Suprapubic skin (tissue), 4 donors: ENCODE data around the gene MYO7A. TPM values are rescaled to one million over a fixed set of nuclear protein-coding genes. Genes with fewer than 3 reads are reported as not detected.

Source experiments
- DNase-seq, 2 donors: peaks; one replicate each; pipeline ENCODE4 v3.0.0-alpha.2; 2019; ENCODE audit warnings: low spot score in 2 of 2
- H3K27ac ChIP-seq: fragments of 200-600 bp; sonication (generic); one replicate; pipeline ENCODE4 v1.5.1; 2019
- H3K27me3 ChIP-seq: fragments of 200-600 bp; sonication (generic); one replicate; pipeline ENCODE4 v1.5.1; 2019
- H3K36me3 ChIP-seq: fragments of 200-600 bp; sonication (generic); one replicate; pipeline ENCODE4 v1.5.1; 2019
- H3K4me1 ChIP-seq: fragments of 200-600 bp; sonication (generic); one replicate; pipeline ENCODE4 v1.5.1; 2019
- H3K4me3 ChIP-seq: fragments of 200-600 bp; sonication (generic); one replicate; pipeline ENCODE4 v1.5.1; 2019; ENCODE audit warnings: mild to moderate bottlenecking
- H3K9me3 ChIP-seq: fragments of 200-600 bp; sonication (generic); one replicate; pipeline ENCODE4 v1.5.1; 2019
- CTCF ChIP-seq, 2 donors: fragments of 200-600 bp in 1 of 2; fragments of 450-650 bp in 1 of 2; sonication (generic) in 1 of 2; IDR thresholded peaks; one replicate each; pipeline ENCODE4 v1.5.1; 2016 to 2019; ENCODE audit warnings: antibody characterized with exemption in 2 of 2, mild to moderate bottlenecking in 1 of 2, moderate library complexity in 1 of 2
- EP300 ChIP-seq: sonication (generic); formaldehyde crosslinking; IDR thresholded peaks from one replicate; pipeline ENCODE4 v1.6.1; 2017; ENCODE audit warnings: antibody characterized with exemption
- POLR2A ChIP-seq, 2 donors: fragments of 450-650 bp; IDR thresholded peaks; one replicate each; pipeline ENCODE4 v1.6.1; 2017; ENCODE audit warnings: antibody characterized with exemption in 2 of 2, mild to moderate bottlenecking in 2 of 2, moderate library complexity in 2 of 2
- POLR2AphosphoS5 ChIP-seq, 3 donors: sonication (generic); formaldehyde crosslinking; IDR thresholded peaks; one replicate each; pipeline ENCODE4 v1.6.1; 2017; ENCODE audit warnings: antibody characterized with exemption in 3 of 3
- WGBS: methylation state at CpG from one replicate; pipeline ENCODE4 v1.1.5; 2018; 5-methylcytosine and 5-hydroxymethylcytosine counted together
- total RNA-seq, 4 donors: library from RNA; depleted of rRNA; stranded (reverse); fragments of >200 nt; gene quantifications; one replicate each; pipeline ENCODE4 v1.1.0, GENCODE V29; 2016

Gene MYO7A
- total RNA-seq, 4 donors from 2014 or later, result 0.34 to 2.4 (median 2.0) TPM

GRCh38 chr11:77085652-77086051, 42.4 kb upstream of the MYO7A start:
- TF ChIP-seq POLR2A (IDR thresholded peaks at IDR 0.05), result no peak
- TF ChIP-seq POLR2AphosphoS5 (IDR thresholded peaks at IDR 0.05), result no peak
- no peak for TF ChIP-seq CTCF (IDR thresholded peaks at IDR 0.05)
- no peak for TF ChIP-seq EP300
- WGBS, result 81% methylated on average over 6 of the region's 6 CpGs
- H3K9me3 ChIP-seq, result no peaks in the 10 kb centered on the region
- H3K4me1 ChIP-seq, result peaks cover 39% of the 10 kb centered on the region
- DNase-seq, result peak; percentile 46 to 72
- H3K4me3 ChIP-seq, result no peak overlapping the region
- H3K27ac ChIP-seq, result no peak overlapping the region
- no peaks in the 10 kb centered on the region for H3K27me3 ChIP-seq
- no peaks in the 10 kb centered on the region for H3K36me3 ChIP-seq

GRCh38 chr11:77086521-77087472, 41.2 kb upstream of the MYO7A start:
- H3K27ac ChIP-seq, result no peak overlapping the region
- 73% methylated on average over 20 of the region's 23 CpGs for WGBS
- peaks cover 39% of the 10 kb centered on the region for H3K4me1 ChIP-seq
- H3K4me3 ChIP-seq, result no peak overlapping the region
- H3K36me3 ChIP-seq, result no peaks in the 10 kb centered on the region
- H3K27me3 ChIP-seq, result no peaks in the 10 kb centered on the region
- no peaks in the 10 kb centered on the region for H3K9me3 ChIP-seq
- TF ChIP-seq POLR2AphosphoS5 (IDR thresholded peaks at IDR 0.05), result no peak
- TF ChIP-seq EP300, result no peak
- TF ChIP-seq CTCF (IDR thresholded peaks at IDR 0.05), result no peak
- no peak for TF ChIP-seq POLR2A (IDR thresholded peaks at IDR 0.05)
- DNase-seq, result peak; percentile 51 to 62

- DNase-seq, result peak in 1 of 2 donors; percentile 40
- Histone ChIP-seq H3K4me1 (peaks cover 30% of the 10 kb centered on the region), H3K27me3 (no peaks in the 10 kb centered on the region), H3K27ac (no peak overlapping the region), H3K9me3 (no peaks in the 10 kb centered on the region), H3K36me3 (no peaks in the 10 kb centered on the region), H3K4me3 (no peak overlapping the region)
- WGBS, result 90% methylated on average over 9 of the region's 9 CpGs
- TF ChIP-seq CTCF (IDR thresholded peaks at IDR 0.05) (no peak), POLR2AphosphoS5 (IDR thresholded peaks at IDR 0.05) (no peak), POLR2A (IDR thresholded peaks at IDR 0.05) (no peak), EP300 (no peak)
These were observed 40.3 kb upstream of the MYO7A start for GRCh38 chr11:77087723-77088225.

- Histone ChIP-seq H3K9me3 (no peaks in the 10 kb centered on the region), H3K36me3 (no peaks in the 10 kb centered on the region), H3K4me3 (no peak overlapping the region), H3K27ac (no peak overlapping the region), H3K27me3 (no peaks in the 10 kb centered on the region), H3K4me1 (peaks cover 25% of the 10 kb centered on the region)
- no peak for TF ChIP-seq EP300
- TF ChIP-seq CTCF (IDR thresholded peaks at IDR 0.05), result no peak
- TF ChIP-seq POLR2A (IDR thresholded peaks at IDR 0.05), result no peak
- TF ChIP-seq POLR2AphosphoS5 (IDR thresholded peaks at IDR 0.05), result no peak
- WGBS, result 72% methylated on average over 8 of the region's 11 CpGs
- DNase-seq, result peak in 1 of 2 donors; percentile 50
These were observed 39.6 kb upstream of the MYO7A start for GRCh38 chr11:77088236-77089003.
